Left ventricle myocardium superior (tissue), 1 donor: Measurements from ENCODE around the gene KANK2. TPM values are rescaled to one million over a fixed set of nuclear protein-coding genes. Genes with fewer than 3 reads are reported as not detected.

Experiments
- ATAC-seq: fragments of 200-7000 bp; cut with Tn5 transposase; one replicate; pipeline ENCODE4 v1.9.1; 2020; ENCODE audit warnings: mild to moderate bottlenecking, moderate library complexity
- DNase-seq: peaks from one replicate; pipeline ENCODE4 v3.0.0-alpha.2; 2020
- intact Hi-C: fragments of 100-400 bp; cut with micrococcal nuclease; formaldehyde crosslinking; loops from one replicate; pipeline ENCODE4 v1.11.0; 2022
- long read RNA-seq: library from polyadenylated mRNA; unstranded; transcript quantifications from one replicate; pipeline ENCODE4 v2.0.0, GENCODE V29; 2021
- total RNA-seq: library from RNA; stranded (reverse); fragmentation: NEBNext Ultra II Directional; extraction: Animal tissue kit (Norgen Biotek cat#: 25700); gene quantifications from one replicate; pipeline ENCODE4 v1.2.1, GENCODE V29; 2021
- donor health status: DM: no; HTN: yes; CAD: no; lungs with severe emphysema.

KANK2 gene
- 471 TPM for total RNA-seq
- long read RNA-seq, full-length matches to known transcripts: 33 of 383 reads
- long read RNA-seq, partial matches to known transcripts: 165 of 383 reads
- long read RNA-seq, other reads (novel, unspliced or antisense): 185 of 383 reads

- ATAC-seq (peak; percentile 88), DNase-seq (peak; percentile 93)
- intact Hi-C loops: no loop called here
Observed at GRCh38 chr19:11197291-11198174, at the start of gene KANK2. Gene KANK2 (minus strand): TSS chr19:11197545. CDS start chr19:11194511, 3,034 bp downstream.

- intact Hi-C loops: no loop called here
- DNase-seq (no peak), ATAC-seq (no peak)
Observed at GRCh38 chr19:11246941-11247340, 49.6 kb upstream of the KANK2 start.

GRCh38 chr19:11244846-11245589 lies 47.7 kb upstream of the KANK2 start:
- no peak for DNase-seq
- no peak for ATAC-seq
- intact Hi-C loops: no loop called here

- intact Hi-C loops: no loop called here
- DNase-seq (no peak), ATAC-seq (no peak)
Observed at GRCh38 chr19:11243798-11244169, 46.4 kb upstream of the KANK2 start.

GRCh38 chr19:11242864-11243797 lies 45.8 kb upstream of the KANK2 start:
- intact Hi-C loops: no loop called here
- peak; percentile 88 for ATAC-seq
- peak; percentile 96 for DNase-seq

- intact Hi-C loops: no loop called here
- no peak for DNase-seq
Observed at GRCh38 chr19:11242025-11242424, 44.7 kb upstream of the KANK2 start.

GRCh38 chr19:11240008-11240444 lies 42.7 kb upstream of the KANK2 start:
- DNase-seq: no peak
- intact Hi-C loops: no loop called here
- no peak for ATAC-seq

More at GRCh38 chr19:11242025-11242424, 44.7 kb upstream of the KANK2 start:
- ATAC-seq: no peak

GRCh38 chr19:11239377-11240000 lies 42.1 kb upstream of the KANK2 start, which contains the start of gene ANGPTL8:
Gene ANGPTL8 (plus strand): TSS chr19:11239619. CDS start chr19:11239638, 19 bp downstream.
- DNase-seq (no peak), ATAC-seq (no peak)
- intact Hi-C loops: no loop called here

GRCh38 chr19:11238781-11239376 lies 41.5 kb upstream of the KANK2 start:
- ATAC-seq: no peak
- DNase-seq: no peak
- intact Hi-C loops: no loop called here

- intact Hi-C loops: no loop called here
- DNase-seq (no peak), ATAC-seq (no peak)
Observed at GRCh38 chr19:11238041-11238440, 40.7 kb upstream of the KANK2 start.

GRCh38 chr19:11237321-11237720 lies 40.0 kb upstream of the KANK2 start:
- no peak for ATAC-seq

GRCh38 chr19:11236324-11237301 lies 39.3 kb upstream of the KANK2 start:
- peak; percentile 21 for ATAC-seq
- intact Hi-C loops: no loop called here
- no peak for DNase-seq

More at GRCh38 chr19:11237321-11237720, 40.0 kb upstream of the KANK2 start:
- no peak for DNase-seq
- intact Hi-C loops: no loop called here

- intact Hi-C loops: no loop called here
- DNase-seq (no peak), ATAC-seq (no peak)
Observed at GRCh38 chr19:11234486-11235075, 37.2 kb upstream of the KANK2 start.

- intact Hi-C loops: no loop called here
- ATAC-seq (no peak), DNase-seq (no peak)
Observed at GRCh38 chr19:11233073-11233472, 35.7 kb upstream of the KANK2 start.

- intact Hi-C loops: no loop called here
- no peak for ATAC-seq
- DNase-seq: no peak
Observed at GRCh38 chr19:11232555-11232954, 35.2 kb upstream of the KANK2 start.

- intact Hi-C loops: no loop called here
- ATAC-seq (no peak), DNase-seq (no peak)
Observed at GRCh38 chr19:11230621-11231386, 33.5 kb upstream of the KANK2 start.
